Loucy (cell line): ENCODE measurements around the gene GPR63.

ENCODE experiments used
- H2AFZ ChIP-seq: fragments of 200-600 bp; sonication (generic); 2 replicates; pipeline ENCODE4 v1.6.0; 2016; ENCODE audit warnings: antibody characterized with exemption, mild to moderate bottlenecking, low read length, moderate library complexity
- H3F3A ChIP-seq: fragments of 200-600 bp; 2 replicates; pipeline ENCODE4 v1.6.0; 2016; ENCODE audit warnings: antibody characterized with exemption, low read depth, mild to moderate bottlenecking
- H3K27me3 ChIP-seq: fragments of 200-600 bp; sonication (generic); 2 replicates; pipeline ENCODE4 v1.6.1; 2014; ENCODE audit warnings: low read length, mild to moderate bottlenecking; ENCODE audit not compliant: insufficient read depth, poor library complexity, severe bottlenecking
- H3K36me3 ChIP-seq: fragments of 200-600 bp; sonication (generic); 2 replicates; pipeline ENCODE4 v1.6.1; 2016; ENCODE audit warnings: low read length; ENCODE audit not compliant: insufficient read depth
- H3K4me1 ChIP-seq: fragments of 200-600 bp; sonication (generic); 2 replicates; pipeline ENCODE4 v1.5.1; 2014; ENCODE audit warnings: low read length, mild to moderate bottlenecking; ENCODE audit not compliant: insufficient read depth, poor library complexity, severe bottlenecking
- H3K4me2 ChIP-seq: fragments of 200-600 bp; sonication (generic); 2 replicates; pipeline ENCODE4 v1.6.0; 2014; ENCODE audit warnings: antibody characterized with exemption, low read length, low read depth, mild to moderate bottlenecking; ENCODE audit not compliant: poor library complexity, severe bottlenecking
- H3K4me3 ChIP-seq: fragments of 200-600 bp; sonication (generic); 2 replicates; pipeline ENCODE4 v1.5.1; 2014; ENCODE audit warnings: low read length, mild to moderate bottlenecking, mixed read lengths; ENCODE audit not compliant: poor library complexity, severe bottlenecking
- H3K79me2 ChIP-seq: fragments of 200-600 bp; sonication (generic); 2 replicates; pipeline ENCODE4 v1.6.1; 2014; ENCODE audit warnings: low read length; ENCODE audit not compliant: insufficient read depth
- H3K9ac ChIP-seq: fragments of 200-600 bp; sonication (generic); 2 replicates; pipeline ENCODE4 v1.6.0; 2014; ENCODE audit warnings: mild to moderate bottlenecking, low read depth, low read length, moderate library complexity; ENCODE audit not compliant: poor library complexity, severe bottlenecking
- H3K9me2 ChIP-seq: fragments of 200-600 bp; sonication (generic); replicated peaks from 2 replicates; pipeline ENCODE4 v1.6.1; 2016; ENCODE audit warnings: low read depth, low read length, mixed read lengths
- H3K9me3 ChIP-seq: fragments of 200-600 bp; sonication (generic); 2 replicates; pipeline ENCODE4 v1.6.1; 2014; ENCODE audit warnings: mild to moderate bottlenecking, antibody characterized with exemption, low read length, low read depth; ENCODE audit not compliant: insufficient read depth
- H4K20me1 ChIP-seq: fragments of 200-600 bp; sonication (generic); 2 replicates; pipeline ENCODE4 v1.6.0; 2014; ENCODE audit warnings: antibody characterized with exemption, low read length, mild to moderate bottlenecking; ENCODE audit not compliant: insufficient read depth, poor library complexity, severe bottlenecking
- CTCF ChIP-seq: fragments of 200-600 bp; sonication (generic); conservative IDR thresholded peaks from 2 replicates; pipeline ENCODE4 v1.5.1; 2014; ENCODE audit warnings: mild to moderate bottlenecking, antibody characterized with exemption, low read length
- EZH2phosphoT487 ChIP-seq: fragments of 200-600 bp; IDR thresholded peaks from 2 replicates; pipeline ENCODE4 v1.6.1; 2018; ENCODE audit warnings: antibody characterized with exemption, mild to moderate bottlenecking, moderate library complexity, borderline replicate concordance

Gene GPR63

GRCh38 chr6:96794980-96795379 is 42.3 kb downstream of the GPR63 start:
- H3K9ac ChIP-seq: no peak overlapping the region
- no peaks in the 10 kb centered on the region for H3K27me3 ChIP-seq
- H3K4me3 ChIP-seq: no peak overlapping the region
- H3K4me2 ChIP-seq: no peak overlapping the region
- H3F3A ChIP-seq: no peaks in the 10 kb centered on the region
- no peaks in the 10 kb centered on the region for H3K4me1 ChIP-seq
- H4K20me1 ChIP-seq: no peaks in the 10 kb centered on the region
- H3K36me3 ChIP-seq: no peaks in the 10 kb centered on the region
- no peak overlapping the region for H2AFZ ChIP-seq
- H3K9me2 ChIP-seq: no peaks in the 10 kb centered on the region
- H3K79me2 ChIP-seq: no peaks in the 10 kb centered on the region
- no peak for TF ChIP-seq EZH2phosphoT487
- TF ChIP-seq CTCF: no peak
- H3K9me3 ChIP-seq: no peaks in the 10 kb centered on the region

GRCh38 chr6:96792561-96793190 is 44.6 kb downstream of the GPR63 start:
- no peak for TF ChIP-seq CTCF
- no peak for TF ChIP-seq EZH2phosphoT487
- no peaks in the 10 kb centered on the region for H4K20me1 ChIP-seq
- H3K9me2 ChIP-seq: no peaks in the 10 kb centered on the region
- H3K9ac ChIP-seq: no peak overlapping the region
- H3K9me3 ChIP-seq: no peaks in the 10 kb centered on the region
- H3K4me1 ChIP-seq: no peaks in the 10 kb centered on the region
- H3K27me3 ChIP-seq: no peaks in the 10 kb centered on the region
- H3K79me2 ChIP-seq: no peaks in the 10 kb centered on the region
- H3K36me3 ChIP-seq: no peaks in the 10 kb centered on the region
- H3F3A ChIP-seq: no peaks in the 10 kb centered on the region
- no peak overlapping the region for H3K4me2 ChIP-seq
- H2AFZ ChIP-seq: no peak overlapping the region
- H3K4me3 ChIP-seq: no peak overlapping the region

- no peaks in the 10 kb centered on the region for H3K9me2 ChIP-seq
- H3K9me3 ChIP-seq: no peaks in the 10 kb centered on the region
- no peaks in the 10 kb centered on the region for H3K4me1 ChIP-seq
- H3K36me3 ChIP-seq: no peaks in the 10 kb centered on the region
- no peaks in the 10 kb centered on the region for H3K79me2 ChIP-seq
- no peak overlapping the region for H2AFZ ChIP-seq
- H3K4me2 ChIP-seq: no peak overlapping the region
- H3K4me3 ChIP-seq: no peak overlapping the region
- no peaks in the 10 kb centered on the region for H3F3A ChIP-seq
- no peaks in the 10 kb centered on the region for H3K27me3 ChIP-seq
- no peak overlapping the region for H3K9ac ChIP-seq
- TF ChIP-seq CTCF (no peak), EZH2phosphoT487 (no peak)
- no peaks in the 10 kb centered on the region for H4K20me1 ChIP-seq
Observed at GRCh38 chr6:96789871-96790270, 47.4 kb downstream of the GPR63 start.
